ENCODE measurements around the gene RHOV. TPM values are rescaled to one million over a fixed set of nuclear protein-coding genes. Genes with fewer than 3 reads are reported as not detected.

Gene RHOV
- total and polyA plus RNA-seq, 10 of the 15 experiments (the other 5 are each of a cell fraction or from before 2014, with no cell fraction given) = 0.24 to 39.3 (median 9.3) TPM

DNA sequence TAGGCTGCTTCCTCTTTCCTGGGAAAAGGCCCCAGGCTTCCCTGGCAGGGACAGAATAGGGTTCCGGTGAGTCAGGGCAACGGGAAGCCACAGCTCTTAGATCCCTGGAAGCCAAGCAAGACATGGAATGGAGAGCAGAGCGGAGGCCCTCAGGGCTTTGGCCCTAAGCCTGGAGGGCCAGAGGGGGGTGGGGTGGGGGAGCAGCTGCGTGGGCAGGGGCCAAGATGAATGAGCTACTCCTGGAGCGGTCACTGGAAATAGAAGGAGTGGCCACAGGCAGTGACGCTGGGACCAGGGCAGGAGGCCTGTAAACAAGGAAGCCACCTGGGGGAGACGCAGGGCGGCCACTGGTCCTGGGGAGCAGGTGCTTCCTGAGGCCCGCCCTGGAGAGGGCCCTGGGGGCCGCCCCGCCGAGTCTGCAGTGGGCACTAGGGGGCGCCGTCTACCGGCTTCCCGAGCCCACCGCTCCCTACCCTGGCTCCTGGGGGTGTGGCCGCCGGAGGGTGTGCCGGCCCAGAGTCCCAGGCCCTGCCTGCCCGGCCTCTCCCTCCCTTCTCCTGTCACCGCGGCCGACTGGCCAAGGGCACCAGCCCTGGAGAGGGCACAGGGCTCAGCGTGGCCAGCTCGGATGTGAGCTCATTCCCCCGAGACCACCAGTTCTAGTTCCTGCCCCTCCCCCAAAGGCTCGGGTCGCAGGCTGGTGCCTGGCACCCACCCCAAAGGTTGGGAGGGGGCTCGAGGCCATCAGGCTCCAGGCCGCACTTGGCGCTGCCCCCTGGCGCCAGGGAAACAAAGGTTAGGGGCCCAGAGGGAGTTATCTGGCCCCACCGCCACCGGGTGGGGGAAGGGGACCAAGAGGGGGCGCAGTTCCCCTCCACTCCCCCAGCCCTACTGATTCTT is 32.3 kb upstream of the RHOV start (continued):
- TF ChIP-seq, protein P1, sequence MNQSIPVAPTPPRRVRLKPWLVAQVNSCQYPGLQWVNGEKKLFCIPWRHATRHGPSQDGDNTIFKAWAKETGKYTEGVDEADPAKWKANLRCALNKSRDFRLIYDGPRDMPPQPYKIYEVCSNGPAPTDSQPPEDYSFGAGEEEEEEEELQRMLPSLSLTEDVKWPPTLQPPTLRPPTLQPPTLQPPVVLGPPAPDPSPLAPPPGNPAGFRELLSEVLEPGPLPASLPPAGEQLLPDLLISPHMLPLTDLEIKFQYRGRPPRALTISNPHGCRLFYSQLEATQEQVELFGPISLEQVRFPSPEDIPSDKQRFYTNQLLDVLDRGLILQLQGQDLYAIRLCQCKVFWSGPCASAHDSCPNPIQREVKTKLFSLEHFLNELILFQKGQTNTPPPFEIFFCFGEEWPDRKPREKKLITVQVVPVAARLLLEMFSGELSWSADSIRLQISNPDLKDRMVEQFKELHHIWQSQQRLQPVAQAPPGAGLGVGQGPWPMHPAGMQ (IDR thresholded peaks at IDR 0.05; ENCODE audit: borderline replicate concordance) = no peak
- TF ChIP-seq, protein P2, sequence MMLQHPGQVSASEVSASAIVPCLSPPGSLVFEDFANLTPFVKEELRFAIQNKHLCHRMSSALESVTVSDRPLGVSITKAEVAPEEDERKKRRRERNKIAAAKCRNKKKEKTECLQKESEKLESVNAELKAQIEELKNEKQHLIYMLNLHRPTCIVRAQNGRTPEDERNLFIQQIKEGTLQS (IDR thresholded peaks at IDR 0.05; ENCODE audit: borderline replicate concordance, extremely low read depth, low read depth, low read length) = no peak
- peak; percentile 80 for TF ChIP-seq TCF3 (IDR thresholded peaks at IDR 0.05; ENCODE audit: borderline replicate concordance, insufficient read depth, low read depth, low read length)
- no peak for TF ChIP-seq IRF4 (IDR thresholded peaks at IDR 0.05; ENCODE audit: low read depth, low read length)
- no peak for TF ChIP-seq CEBPB (IDR thresholded peaks at IDR 0.05; ENCODE audit: borderline replicate concordance in 1 of 2, low read depth in 2 of 2, low read length in 2 of 2)
- peak; percentile 87 for TF ChIP-seq TCF12 (IDR thresholded peaks at IDR 0.05; ENCODE audit: low read depth, low read length)
- TF ChIP-seq KDM1A (IDR thresholded peaks at IDR 0.05; ENCODE audit: borderline replicate concordance) = no peak
- no peak for TF ChIP-seq RB1 (IDR thresholded peaks at IDR 0.05; ENCODE audit: borderline replicate concordance)
- TF ChIP-seq POU2F2 (IDR thresholded peaks at IDR 0.05; ENCODE audit: borderline replicate concordance, low read depth, low read length) = peak; percentile 12; the same call in 1 of the 3 replicates
- TF ChIP-seq PAX5 (IDR thresholded peaks at IDR 0.05; ENCODE audit: borderline replicate concordance, low read depth, low read length) = no peak; the same call in 1 of the 2 replicates
- TF ChIP-seq KAT2A (conservative IDR thresholded peaks at IDR 0.05; ENCODE audit: control insufficient read depth, low read depth, low read length) = no peak
- TF ChIP-seq EED (IDR thresholded peaks at IDR 0.05; ENCODE audit: low read depth) = 0 out of 2 replicates have a peak, but pooled peaks have one; percentile 30
- no peak for TF ChIP-seq NFXL1 (IDR thresholded peaks at IDR 0.05; ENCODE audit: borderline replicate concordance)
- no peak for TF ChIP-seq SP1 (IDR thresholded peaks at IDR 0.05; ENCODE audit: low read depth, low read length)
- TF ChIP-seq MXI1 (IDR thresholded peaks at IDR 0.05; ENCODE audit: low read depth, low read length) = peak; percentile 43; the same call in 1 of the 2 replicates
- peak; percentile 19 for TF ChIP-seq RELA (IDR thresholded peaks at IDR 0.05; ENCODE audit: borderline replicate concordance, partially characterized antibody)
- TF ChIP-seq NBN (IDR thresholded peaks at IDR 0.05) = 0 out of 2 replicates have a peak, but pooled peaks have one; percentile 34
- TF ChIP-seq CHD2 (IDR thresholded peaks at IDR 0.05; ENCODE audit: borderline replicate concordance, low read depth, low read length) = 0 out of 2 replicates have a peak, but pooled peaks have one; percentile 17
- peak; percentile 27; the same call in 1 of the 2 replicates for TF ChIP-seq DPF2 (IDR thresholded peaks at IDR 0.05)
- TF ChIP-seq POLR2A (IDR thresholded peaks at IDR 0.05; ENCODE audit: low read depth, low read length) = peak; percentile 52; the same call in 1 of the 2 replicates
- TF ChIP-seq NR2C2 (IDR thresholded peaks at IDR 0.05; ENCODE audit: borderline replicate concordance, control insufficient read depth, insufficient read length, low read depth) = no peak
- TF ChIP-seq, protein P3, sequence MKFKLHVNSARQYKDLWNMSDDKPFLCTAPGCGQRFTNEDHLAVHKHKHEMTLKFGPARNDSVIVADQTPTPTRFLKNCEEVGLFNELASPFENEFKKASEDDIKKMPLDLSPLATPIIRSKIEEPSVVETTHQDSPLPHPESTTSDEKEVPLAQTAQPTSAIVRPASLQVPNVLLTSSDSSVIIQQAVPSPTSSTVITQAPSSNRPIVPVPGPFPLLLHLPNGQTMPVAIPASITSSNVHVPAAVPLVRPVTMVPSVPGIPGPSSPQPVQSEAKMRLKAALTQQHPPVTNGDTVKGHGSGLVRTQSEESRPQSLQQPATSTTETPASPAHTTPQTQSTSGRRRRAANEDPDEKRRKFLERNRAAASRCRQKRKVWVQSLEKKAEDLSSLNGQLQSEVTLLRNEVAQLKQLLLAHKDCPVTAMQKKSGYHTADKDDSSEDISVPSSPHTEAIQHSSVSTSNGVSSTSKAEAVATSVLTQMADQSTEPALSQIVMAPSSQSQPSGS (IDR thresholded peaks at IDR 0.05; ENCODE audit: low read length) = no peak
- no peak for TF ChIP-seq HDAC6 (IDR thresholded peaks at IDR 0.05; ENCODE audit: unreplicated experiment)
- TF ChIP-seq CREB1 (IDR thresholded peaks at IDR 0.05; ENCODE audit: low read depth) = 0 out of 2 replicates have a peak, but pooled peaks have one; percentile 33
